H9 (cell line): ENCODE data around the gene C10orf71. TPM values are rescaled to one million over a fixed set of nuclear protein-coding genes. Genes with fewer than 3 reads are reported as not detected.
A peak's percentile ranks its signal among the peaks of the same experiment; 100 is the strongest.

Source experiments
- DNase-seq: peaks from one replicate; pipeline ENCODE4 v3.0.0-alpha.2; 2017
- H2AFZ ChIP-seq: one replicate; pipeline ENCODE4 v1.6.1; 2013; ENCODE audit warnings: mild to moderate bottlenecking, low read length, control low read depth, moderate library complexity
- H2AK5ac ChIP-seq: 2 replicates; pipeline ENCODE4 v1.6.1; 2013; ENCODE audit warnings: low read length, control low read depth, mixed read lengths; ENCODE audit not compliant: insufficient read length
- H2BK120ac ChIP-seq: one replicate; pipeline ENCODE4 v1.6.1; 2013; ENCODE audit warnings: low read depth, mild to moderate bottlenecking, low read length, control low read depth, inconsistent platforms; ENCODE audit not compliant: poor library complexity, severe bottlenecking
- H2BK12ac ChIP-seq: 2 replicates; pipeline ENCODE4 v1.6.1; 2013; ENCODE audit warnings: low read length, control low read depth, mixed read lengths, low read depth; ENCODE audit not compliant: insufficient read length
- H2BK15ac ChIP-seq: 2 replicates; pipeline ENCODE4 v1.6.1; 2013; ENCODE audit warnings: low read depth, low read length, control low read depth
- H2BK20ac ChIP-seq: one replicate; pipeline ENCODE4 v1.6.1; 2013; ENCODE audit warnings: low read depth, mild to moderate bottlenecking, low read length, control low read depth, inconsistent platforms; ENCODE audit not compliant: poor library complexity, severe bottlenecking
- H2BK5ac ChIP-seq: 2 replicates; pipeline ENCODE4 v1.6.1; 2013; ENCODE audit warnings: low read length, control low read depth, mixed read lengths; ENCODE audit not compliant: insufficient read length
- H3K14ac ChIP-seq: 2 replicates; pipeline ENCODE4 v1.6.1; 2013; ENCODE audit warnings: low read length, control low read depth; ENCODE audit not compliant: insufficient read depth
- H3K18ac ChIP-seq: 2 replicates; pipeline ENCODE4 v1.6.1; 2013; ENCODE audit warnings: low read depth, mild to moderate bottlenecking, mixed read lengths, low read length, control low read depth; ENCODE audit not compliant: insufficient read length
- H3K23ac ChIP-seq: 2 replicates; pipeline ENCODE4 v1.6.1; 2013; ENCODE audit warnings: low read length, control low read depth, mixed read lengths, low read depth; ENCODE audit not compliant: insufficient read length
- H3K23me2 ChIP-seq: 2 replicates; pipeline ENCODE4 v1.6.1; 2013; ENCODE audit warnings: low read depth, mild to moderate bottlenecking, mixed read lengths, low read length, control low read depth; ENCODE audit not compliant: insufficient read length, poor library complexity, severe bottlenecking
- H3K27ac ChIP-seq: 2 replicates; pipeline ENCODE4 v1.5.1; 2013; ENCODE audit warnings: low read length, control low read depth, mixed read lengths, low read depth; ENCODE audit not compliant: insufficient read length
- H3K27me3 ChIP-seq: 2 replicates; pipeline ENCODE4 v1.6.1; 2013; ENCODE audit warnings: low read length, control low read depth, inconsistent platforms; ENCODE audit not compliant: insufficient read depth
- H3K4ac ChIP-seq: 2 replicates; pipeline ENCODE4 v1.6.1; 2013; ENCODE audit warnings: low read depth, mild to moderate bottlenecking, control low read depth, inconsistent platforms, low read length, moderate library complexity
- H3K4me1 ChIP-seq: 2 replicates; pipeline ENCODE4 v1.6.1; 2013; ENCODE audit warnings: low read length, control low read depth, inconsistent platforms; ENCODE audit not compliant: insufficient read depth
- H3K4me2 ChIP-seq: 2 replicates; pipeline ENCODE4 v1.6.1; 2013; ENCODE audit warnings: low read length, control low read depth, mixed read lengths; ENCODE audit not compliant: insufficient read length, insufficient read depth
- H3K56ac ChIP-seq: 2 replicates; pipeline ENCODE4 v1.6.1; 2013; ENCODE audit warnings: low read depth, mild to moderate bottlenecking, mixed read lengths, low read length, control low read depth; ENCODE audit not compliant: insufficient read length
- H3K79me1 ChIP-seq: 2 replicates; pipeline ENCODE4 v1.6.1; 2013; ENCODE audit warnings: low read depth, mild to moderate bottlenecking, moderate library complexity, low read length, control low read depth, inconsistent platforms; ENCODE audit not compliant: insufficient read depth, poor library complexity, severe bottlenecking
- H3K79me2 ChIP-seq: 2 replicates; pipeline ENCODE4 v1.6.1; 2013; ENCODE audit warnings: low read length, control low read depth, inconsistent platforms; ENCODE audit not compliant: insufficient read depth
- H3K9ac ChIP-seq: 2 replicates; pipeline ENCODE4 v1.6.1; 2013; ENCODE audit warnings: low read length, control low read depth, mixed read lengths; ENCODE audit not compliant: insufficient read length; ENCODE audit errors: extremely low read depth
- H3K9me3 ChIP-seq: one replicate; pipeline ENCODE4 v1.6.1; 2013; ENCODE audit warnings: low read depth, low read length, inconsistent platforms; ENCODE audit not compliant: control insufficient read depth
- H3T11ph ChIP-seq: one replicate; pipeline ENCODE4 v1.6.1; 2013; ENCODE audit warnings: mild to moderate bottlenecking, low read length, control low read depth, inconsistent platforms
- H4K20me1 ChIP-seq: one replicate; pipeline ENCODE4 v1.6.1; 2013; ENCODE audit not compliant: control insufficient read depth, insufficient read length, insufficient read depth
- H4K5ac ChIP-seq: 2 replicates; pipeline ENCODE4 v1.6.1; 2013; ENCODE audit warnings: low read depth, mild to moderate bottlenecking, mixed read lengths, low read length, control low read depth; ENCODE audit not compliant: insufficient read length
- H4K8ac ChIP-seq: replicated peaks from 2 replicates; pipeline ENCODE4 v1.6.1; 2013; ENCODE audit warnings: low read length, control low read depth, mixed read lengths, low read depth; ENCODE audit not compliant: insufficient read length
- H4K91ac ChIP-seq: 2 replicates; pipeline ENCODE4 v1.6.1; 2013; ENCODE audit warnings: low read depth, mild to moderate bottlenecking, moderate library complexity, mixed read lengths, low read length, control low read depth; ENCODE audit not compliant: insufficient read length
- H3K27ac Mint-ChIP-seq, 3 experiments: 2 replicates in 2 of 3; 3 replicates in 1 of 3; pipeline ENCODE4 v1.8.0; 2020 to 2021; ENCODE audit warnings: mixed read lengths in 3 of 3, mild to moderate bottlenecking in 1 of 3, moderate library complexity in 1 of 3
- H3K27me3 Mint-ChIP-seq: 2 replicates; pipeline ENCODE4 v1.8.0; 2021; ENCODE audit warnings: low read depth, mild to moderate bottlenecking, moderate library complexity, mixed read lengths
- H3K36me3 Mint-ChIP-seq, 3 experiments: 2 replicates in 2 of 3; 3 replicates in 1 of 3; pipeline ENCODE4 v1.8.0; 2020 to 2021; ENCODE audit warnings: low read depth in 3 of 3, mixed read lengths in 3 of 3; ENCODE audit not compliant: insufficient read depth in 1 of 3
- H3K4me1 Mint-ChIP-seq, 2 experiments: 2 replicates each; pipeline ENCODE4 v1.8.0; 2020; ENCODE audit warnings: mixed read lengths in 2 of 2
- H3K4me3 Mint-ChIP-seq, 2 experiments: 2 replicates in 1 of 2; 3 replicates in 1 of 2; pipeline ENCODE4 v1.8.0; 2020 to 2021; ENCODE audit warnings: mild to moderate bottlenecking in 2 of 2, mixed read lengths in 2 of 2, moderate library complexity in 1 of 2
- H3K9me3 Mint-ChIP-seq, 2 experiments: 2 replicates in 1 of 2; 3 replicates in 1 of 2; pipeline ENCODE4 v1.8.0; 2020; ENCODE audit warnings: mild to moderate bottlenecking in 2 of 2, mixed read lengths in 2 of 2, moderate library complexity in 1 of 2
- WGBS: extraction: QIAGEN DNeasy Blood & Tissue Kit; methylation state at CpG from one replicate; pipeline ENCODE4 v1.1.7; 2013; ENCODE audit warnings: missing lambda C conversion rate, low lambda C conversion rate, mixed read lengths; ENCODE audit not compliant: insufficient read length; ENCODE audit errors: extremely low coverage; 5-methylcytosine and 5-hydroxymethylcytosine counted together
- total RNA-seq: library from RNA; stranded (reverse); gene quantifications from 2 replicates; pipeline ENCODE4 v1.2.1, GENCODE V29; 2021
- TF ChIP-seq, protein P1 (sequence below): fragments of 200-600 bp; sonication (generic); conservative IDR thresholded peaks from 3 replicates; pipeline ENCODE4 v1.8.0; 2021; ENCODE audit warnings: antibody characterized with exemption, mild to moderate bottlenecking

Gene C10orf71
- total RNA-seq, 1 experiment from 2014 or later = not detected

DNA sequence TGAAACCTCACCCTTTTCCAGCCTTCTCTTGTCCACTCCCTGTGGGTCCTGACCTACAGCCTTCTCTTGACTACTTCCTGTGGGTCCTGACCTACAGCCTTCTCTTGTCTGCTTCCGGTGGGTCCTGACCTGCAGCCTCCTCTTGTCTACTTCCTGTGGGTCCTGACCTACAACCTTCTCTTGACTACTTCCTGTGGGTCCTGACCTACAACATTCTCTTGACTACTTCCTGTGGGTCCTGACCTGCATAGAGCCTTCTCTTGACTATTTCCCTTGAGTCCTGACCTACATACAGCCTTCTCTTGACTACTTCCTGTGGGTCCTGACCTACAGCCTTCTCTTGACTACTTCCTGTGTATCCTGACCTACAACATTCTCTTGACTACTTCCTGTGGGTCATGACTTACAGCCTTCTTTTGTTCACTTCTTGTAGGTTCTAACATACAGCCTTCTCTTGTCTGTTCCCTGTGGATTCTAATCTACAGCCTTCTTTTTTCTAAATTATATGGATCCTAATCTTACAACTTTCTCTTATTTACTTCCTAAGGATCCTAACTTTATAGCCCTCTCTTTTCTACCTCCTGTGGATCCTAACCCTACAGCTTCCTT, 36.5 kb downstream of the C10orf71 start:
- Histone ChIP-seq H3K9ac (no peak overlapping the region), H2BK120ac (no peak overlapping the region), H3K14ac (no peak overlapping the region), H3K79me2 (no peaks in the 10 kb centered on the region), H2BK15ac (no peak overlapping the region), H2BK20ac (no peak overlapping the region), H3K79me1 (no peaks in the 10 kb centered on the region), H2BK12ac (no peak overlapping the region), H3K23me2 (no peaks in the 10 kb centered on the region), H3K9me3 (no peaks in the 10 kb centered on the region), H3K27ac (no peak overlapping the region), H2BK5ac (no peak overlapping the region), H2AFZ (no peak overlapping the region), H4K5ac (no peak overlapping the region), H4K91ac (no peak overlapping the region), H3K23ac (no peak overlapping the region), H3K56ac (no peak overlapping the region), H4K20me1 (no peaks in the 10 kb centered on the region), H4K8ac (no peak overlapping the region), H3K18ac (no peak overlapping the region), H2AK5ac (no peak overlapping the region), H3K4ac (no peak overlapping the region), H3K27me3 (no peaks in the 10 kb centered on the region), H3T11ph (no peak overlapping the region), H3K4me1 (no peaks in the 10 kb centered on the region), H3K4me2 (no peak overlapping the region)
- H3K4me3 Mint-ChIP-seq = no peak overlapping the region
- H3K27ac Mint-ChIP-seq = peak overlapping the region in 1 of 3 experiments; percentile 19; a peak in 1 of 7 replicates
- H3K36me3 Mint-ChIP-seq = no peaks in the 10 kb centered on the region
- H3K27me3 Mint-ChIP-seq = peaks cover 11% of the 10 kb centered on the region
- WGBS = no CpG with 5 or more reads among the region's 1 CpG
- H3K4me1 Mint-ChIP-seq = peaks cover 0 to 3% of the 10 kb centered on the region in 2 experiments; a peak in 1 of 4 replicates
- no peaks in the 10 kb centered on the region; a peak in 1 of 5 replicates for H3K9me3 Mint-ChIP-seq
- no peak for DNase-seq
- TF ChIP-seq, protein P1, sequence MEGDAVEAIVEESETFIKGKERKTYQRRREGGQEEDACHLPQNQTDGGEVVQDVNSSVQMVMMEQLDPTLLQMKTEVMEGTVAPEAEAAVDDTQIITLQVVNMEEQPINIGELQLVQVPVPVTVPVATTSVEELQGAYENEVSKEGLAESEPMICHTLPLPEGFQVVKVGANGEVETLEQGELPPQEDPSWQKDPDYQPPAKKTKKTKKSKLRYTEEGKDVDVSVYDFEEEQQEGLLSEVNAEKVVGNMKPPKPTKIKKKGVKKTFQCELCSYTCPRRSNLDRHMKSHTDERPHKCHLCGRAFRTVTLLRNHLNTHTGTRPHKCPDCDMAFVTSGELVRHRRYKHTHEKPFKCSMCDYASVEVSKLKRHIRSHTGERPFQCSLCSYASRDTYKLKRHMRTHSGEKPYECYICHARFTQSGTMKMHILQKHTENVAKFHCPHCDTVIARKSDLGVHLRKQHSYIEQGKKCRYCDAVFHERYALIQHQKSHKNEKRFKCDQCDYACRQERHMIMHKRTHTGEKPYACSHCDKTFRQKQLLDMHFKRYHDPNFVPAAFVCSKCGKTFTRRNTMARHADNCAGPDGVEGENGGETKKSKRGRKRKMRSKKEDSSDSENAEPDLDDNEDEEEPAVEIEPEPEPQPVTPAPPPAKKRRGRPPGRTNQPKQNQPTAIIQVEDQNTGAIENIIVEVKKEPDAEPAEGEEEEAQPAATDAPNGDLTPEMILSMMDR = no peak
